RPMI8226 (cell line): ENCODE data around the gene MDC1.
"Not testable (repeated sequence)": the region's sequence is repeated elsewhere in the genome, so short reads cannot be mapped to it uniquely, and the experiment has no call there.

Source experiments
- DNase-seq: peaks from one replicate; pipeline ENCODE4 v3.0.0-alpha.2; 2015

The MDC1 gene

GRCh38 chr6:30678964-30679726, 37.9 kb downstream of the MDC1 start:
- DNase-seq, result peak; percentile 85

- DNase-seq, result no peak
Observed at GRCh38 chr6:30676660-30677285, 40.3 kb downstream of the MDC1 start.

- peak; percentile 99 for DNase-seq
Observed at GRCh38 chr6:30672445-30673253, 44.4 kb downstream of the MDC1 start, which contains the start of gene DHX16. Gene DHX16, minus strand, starts transcription at chr6:30673006. Its CDS starts 165 bp downstream, at chr6:30672841.

DNA sequence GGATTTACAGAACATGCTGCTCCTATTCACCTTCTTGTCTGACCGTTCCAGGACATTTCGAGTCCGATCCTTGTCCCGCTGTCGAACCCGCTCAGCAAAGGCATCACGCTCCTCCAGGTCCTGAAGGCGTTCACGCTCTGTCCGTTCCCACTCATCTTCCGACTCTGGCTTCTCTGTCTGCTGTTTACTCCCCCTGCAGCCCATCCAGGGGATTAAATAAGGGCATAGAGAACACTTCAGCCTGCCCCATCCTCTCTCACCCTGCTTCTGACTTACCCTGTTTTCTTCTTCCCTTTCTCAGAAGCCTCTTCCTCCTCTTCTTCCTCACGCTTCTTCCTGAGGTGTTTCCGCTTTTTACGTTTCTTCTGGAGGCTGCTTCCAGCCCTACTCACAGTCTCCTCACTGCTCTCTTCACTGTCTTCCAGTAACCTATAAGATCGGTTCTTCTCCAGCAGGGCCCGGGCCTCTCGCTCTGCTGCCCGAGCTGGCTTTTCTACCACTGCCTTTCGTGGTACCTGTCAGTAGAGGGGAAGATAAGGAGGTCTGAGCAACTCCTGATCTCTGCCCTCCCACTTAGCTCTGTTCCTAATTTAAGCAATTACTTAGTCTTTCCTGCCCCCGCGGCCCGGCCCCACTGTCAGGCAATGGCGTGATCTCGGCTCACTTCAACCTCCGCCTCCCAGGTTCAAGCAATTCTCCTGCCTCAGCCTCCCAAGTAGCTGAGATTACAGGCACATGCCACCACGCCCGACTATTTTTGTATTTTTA, 46.1 kb downstream of the MDC1 start:
- no peak for DNase-seq

DNA sequence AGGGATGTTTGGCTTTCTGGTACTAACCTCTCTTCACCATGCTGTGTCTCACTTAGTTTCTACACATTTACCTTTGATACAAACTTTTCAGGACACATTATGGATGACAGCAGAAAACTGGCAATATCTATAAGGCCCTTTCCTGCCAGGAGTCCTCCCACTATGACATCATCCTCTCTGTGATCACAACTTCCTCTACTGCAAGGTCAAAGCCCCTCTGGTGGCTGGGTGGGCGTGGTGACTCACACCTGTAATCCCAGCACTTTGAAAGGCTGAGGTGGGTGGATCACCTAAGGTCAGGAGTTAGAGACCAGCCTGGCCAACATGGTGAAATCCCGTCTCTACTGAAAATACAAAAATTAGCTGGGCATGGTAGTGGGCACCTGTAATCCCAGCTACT, 50.8 kb downstream of the MDC1 start:
- not testable (repeated sequence) for DNase-seq

GRCh38 chr6:30664994-30665767, 51.9 kb downstream of the MDC1 start:
- no peak for DNase-seq

GRCh38 chr6:30657922-30658321, 59.2 kb downstream of the MDC1 start:
- DNase-seq, result not testable (repeated sequence)

DNA sequence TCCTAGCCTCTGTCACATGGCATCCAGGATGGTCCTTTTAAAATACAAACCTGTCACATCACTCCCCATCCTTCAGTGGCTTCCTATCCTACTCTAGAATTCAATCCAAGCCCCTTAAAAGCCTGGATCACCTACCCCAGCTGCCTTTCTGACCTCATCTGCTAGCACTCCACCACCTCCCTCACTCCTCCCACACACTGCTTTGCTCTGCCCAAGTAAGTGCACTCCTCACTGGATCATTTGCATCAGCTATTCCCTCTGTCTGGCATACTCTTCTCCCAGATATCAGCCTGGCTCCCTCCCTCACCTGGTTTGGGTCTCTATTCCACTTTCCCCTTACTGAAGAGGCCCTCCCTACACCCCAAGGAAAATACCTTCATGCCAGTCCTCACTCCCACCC, 59.6 kb downstream of the MDC1 start:
- no peak for DNase-seq

DNA sequence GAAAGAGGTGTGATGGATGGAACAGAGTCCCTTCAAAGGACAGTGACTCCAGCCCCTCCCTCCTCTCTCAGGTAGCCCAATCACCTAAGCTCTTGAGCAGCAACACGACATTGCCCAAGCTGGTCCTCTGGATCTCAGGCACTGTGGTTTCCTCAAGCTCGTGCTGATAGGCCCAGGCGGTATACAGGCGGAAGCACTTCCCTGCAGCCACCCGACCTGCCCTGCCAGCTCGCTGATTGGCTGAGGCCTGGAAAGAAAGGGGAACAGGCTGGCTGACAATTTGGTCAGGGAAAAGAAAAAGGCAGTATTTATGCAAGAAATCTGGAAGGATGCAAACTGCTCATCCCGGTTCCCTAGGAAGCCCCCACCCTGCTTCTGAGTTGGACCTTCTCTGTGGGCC, 60.6 kb downstream of the MDC1 start:
- DNase-seq, result no peak

DNA sequence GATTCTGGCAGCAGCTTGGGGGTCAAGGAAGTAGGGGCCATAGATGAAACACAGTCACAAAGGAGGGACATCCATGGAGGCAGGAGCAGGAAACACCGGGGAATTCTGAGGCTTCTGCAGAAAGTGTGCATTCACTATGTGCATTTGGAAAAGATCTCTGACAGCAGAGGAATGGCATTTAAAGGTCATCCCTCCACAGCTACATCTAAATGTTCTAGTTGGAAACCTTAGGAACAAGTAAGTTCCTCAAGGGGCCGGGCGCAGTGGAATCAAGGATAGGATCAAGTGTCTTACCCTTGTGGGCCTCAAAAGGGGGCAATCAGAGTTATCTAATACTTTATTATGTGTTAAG, 61.4 kb downstream of the MDC1 start:
- DNase-seq, result no peak

GRCh38 chr6:30654798-30655742, 62.0 kb downstream of the MDC1 start:
- no peak for DNase-seq

- no peak for DNase-seq
Observed at GRCh38 chr6:30651143-30651542, 65.9 kb downstream of the MDC1 start.
